Measurements from ENCODE around the gene PAX3.

DNA sequence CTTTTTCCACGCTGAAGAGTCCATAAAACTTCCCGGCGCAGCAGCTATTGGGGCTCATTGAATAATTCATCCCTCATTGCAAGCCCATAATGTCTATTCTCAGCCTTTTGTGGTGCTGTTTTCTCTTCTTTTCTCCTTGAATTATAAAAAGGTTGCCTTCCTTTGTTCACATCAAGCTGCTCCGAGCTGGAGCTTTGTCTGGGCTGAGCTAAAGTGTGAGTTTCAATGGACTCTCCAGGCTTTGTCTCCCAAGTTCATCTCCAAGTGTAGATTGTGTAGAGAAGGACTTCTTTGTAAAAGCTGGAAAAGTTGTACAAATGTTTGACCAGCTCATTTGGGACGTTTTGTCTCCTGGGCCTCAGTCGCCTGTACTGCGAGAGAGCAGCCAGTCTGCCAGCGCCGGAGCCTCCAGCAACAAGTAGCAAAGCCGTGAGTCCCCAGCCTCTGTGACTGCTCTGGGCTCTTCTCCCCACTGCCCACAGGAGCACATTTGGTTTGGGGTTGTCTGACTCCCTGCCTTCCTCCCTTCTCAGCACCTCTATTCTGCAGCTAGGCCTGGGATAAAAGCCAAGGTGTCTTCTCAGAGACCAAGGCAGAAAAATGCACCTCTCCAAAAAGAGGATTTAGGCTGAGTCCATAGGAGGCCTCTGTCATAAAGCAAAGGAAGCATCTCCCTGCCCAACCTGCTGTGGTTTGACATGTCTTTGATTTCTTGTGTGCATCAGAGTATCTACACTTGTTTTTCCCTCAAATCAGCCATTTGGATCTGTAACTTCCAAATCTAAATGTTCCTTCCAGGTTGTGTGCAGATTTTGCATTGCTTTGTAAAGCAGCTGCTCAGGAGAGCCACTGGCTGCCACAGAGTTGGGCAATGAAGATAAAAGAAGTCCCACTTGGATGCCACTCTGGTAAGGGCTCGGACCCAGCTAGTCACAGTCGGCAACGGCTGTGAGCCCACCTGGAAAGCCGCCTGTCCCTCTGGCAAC is 6.4 kb downstream of the PAX3 start:
- TF ChIP-seq, protein P1, sequence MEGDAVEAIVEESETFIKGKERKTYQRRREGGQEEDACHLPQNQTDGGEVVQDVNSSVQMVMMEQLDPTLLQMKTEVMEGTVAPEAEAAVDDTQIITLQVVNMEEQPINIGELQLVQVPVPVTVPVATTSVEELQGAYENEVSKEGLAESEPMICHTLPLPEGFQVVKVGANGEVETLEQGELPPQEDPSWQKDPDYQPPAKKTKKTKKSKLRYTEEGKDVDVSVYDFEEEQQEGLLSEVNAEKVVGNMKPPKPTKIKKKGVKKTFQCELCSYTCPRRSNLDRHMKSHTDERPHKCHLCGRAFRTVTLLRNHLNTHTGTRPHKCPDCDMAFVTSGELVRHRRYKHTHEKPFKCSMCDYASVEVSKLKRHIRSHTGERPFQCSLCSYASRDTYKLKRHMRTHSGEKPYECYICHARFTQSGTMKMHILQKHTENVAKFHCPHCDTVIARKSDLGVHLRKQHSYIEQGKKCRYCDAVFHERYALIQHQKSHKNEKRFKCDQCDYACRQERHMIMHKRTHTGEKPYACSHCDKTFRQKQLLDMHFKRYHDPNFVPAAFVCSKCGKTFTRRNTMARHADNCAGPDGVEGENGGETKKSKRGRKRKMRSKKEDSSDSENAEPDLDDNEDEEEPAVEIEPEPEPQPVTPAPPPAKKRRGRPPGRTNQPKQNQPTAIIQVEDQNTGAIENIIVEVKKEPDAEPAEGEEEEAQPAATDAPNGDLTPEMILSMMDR (IDR thresholded peaks at IDR 0.05): no peak
- TF ChIP-seq POLR2A (IDR thresholded peaks at IDR 0.05): no peak
- no peak for TF ChIP-seq POLR2AphosphoS5 (IDR thresholded peaks at IDR 0.05)

All from breast epithelium (tissue), 3 donors.